GM13976 (cell line): ENCODE measurements around the gene MKS1.

Source experiments
- DNase-seq: peaks from one replicate; pipeline ENCODE4 v3.0.0; 2012; ENCODE audit warnings: low spot score
- CTCF ChIP-seq: IDR thresholded peaks from 2 replicates; pipeline ENCODE4 v1.5.1; 2012; ENCODE audit warnings: borderline replicate concordance, mild to moderate bottlenecking; ENCODE audit not compliant: insufficient read depth; ENCODE audit errors: extremely low read depth, missing control alignments, control extremely low read depth
- in situ Hi-C: fragments of 300-500 bp; cut with MboI; formaldehyde crosslinking; loops from one replicate; pipeline ENCODE4 v1.12.0; 2022; ENCODE audit warnings: low sequenced_read_pairs, mixed read lengths, inconsistent platforms; ENCODE audit not compliant: unreplicated experiment

The MKS1 gene

GRCh38 chr17:58235821-58236220 lies 16.8 kb upstream of the MKS1 start:
- in situ Hi-C loops = no loop called here
- no peak for DNase-seq
- TF ChIP-seq CTCF = no peak

DNA sequence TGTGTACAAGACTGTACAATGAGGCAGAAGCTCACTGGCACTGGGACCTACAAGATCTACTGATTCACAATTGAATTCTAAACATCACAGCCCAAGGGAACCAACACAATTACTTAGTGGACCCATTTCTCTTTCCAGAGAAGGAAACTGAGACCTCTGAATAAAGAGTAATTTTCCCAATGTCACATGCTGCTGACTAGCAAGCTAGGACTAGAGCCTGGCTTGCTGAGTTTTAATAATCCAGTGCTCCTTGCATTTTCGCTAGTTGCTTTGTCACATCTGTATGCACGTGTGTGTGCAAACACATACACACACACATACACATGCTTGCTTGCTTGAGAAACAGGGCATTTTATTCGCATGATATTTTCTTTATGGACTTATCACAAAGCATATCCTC lies 15.5 kb upstream of the MKS1 start:
- in situ Hi-C loops = no loop called here
- no peak for DNase-seq
- TF ChIP-seq CTCF = no peak

DNA sequence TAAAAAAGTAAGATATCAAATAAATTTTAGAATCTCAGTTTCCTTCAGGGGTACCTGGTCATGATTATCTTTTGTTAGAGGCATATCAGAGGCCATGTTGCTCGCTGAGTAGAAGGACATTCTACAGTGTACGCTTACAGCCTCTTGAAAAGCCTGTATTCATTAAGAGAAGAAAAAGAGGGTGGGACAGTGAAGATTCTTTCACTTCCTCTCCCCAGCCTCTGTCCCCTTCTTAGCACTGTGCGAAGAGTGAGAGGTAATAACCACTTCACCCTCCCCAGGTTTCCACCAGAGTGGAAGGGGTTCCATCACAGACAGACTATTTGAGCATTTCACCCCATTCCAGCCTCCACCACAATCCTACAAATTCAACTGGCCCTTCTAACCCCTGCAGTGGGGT lies 14.5 kb upstream of the MKS1 start:
- in situ Hi-C loops = no loop called here
- no peak for TF ChIP-seq CTCF
- peak; percentile 59 for DNase-seq

DNA sequence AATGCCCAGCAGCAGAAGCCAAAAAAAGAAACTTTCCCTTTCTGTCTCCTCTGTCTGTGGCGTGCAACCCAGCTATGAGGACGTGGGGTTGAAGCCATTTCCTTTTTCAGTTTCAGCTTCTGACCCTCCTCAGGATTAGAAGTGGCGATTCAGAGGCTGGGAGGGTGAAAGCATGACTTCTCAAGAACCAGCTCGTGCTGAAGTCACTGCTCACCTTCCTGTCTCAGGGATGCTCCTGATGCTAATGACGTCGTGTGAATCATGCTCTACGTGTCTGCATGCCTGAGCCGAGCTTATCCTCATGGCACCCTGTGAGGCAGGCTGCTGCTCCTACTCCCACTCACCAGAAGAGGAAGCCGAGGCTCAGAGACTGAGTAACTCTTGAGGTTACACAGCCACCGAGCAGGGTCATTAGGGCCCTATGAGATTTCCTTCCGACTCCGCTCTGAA lies 13.7 kb upstream of the MKS1 start:
- no peak for TF ChIP-seq CTCF

DNA sequence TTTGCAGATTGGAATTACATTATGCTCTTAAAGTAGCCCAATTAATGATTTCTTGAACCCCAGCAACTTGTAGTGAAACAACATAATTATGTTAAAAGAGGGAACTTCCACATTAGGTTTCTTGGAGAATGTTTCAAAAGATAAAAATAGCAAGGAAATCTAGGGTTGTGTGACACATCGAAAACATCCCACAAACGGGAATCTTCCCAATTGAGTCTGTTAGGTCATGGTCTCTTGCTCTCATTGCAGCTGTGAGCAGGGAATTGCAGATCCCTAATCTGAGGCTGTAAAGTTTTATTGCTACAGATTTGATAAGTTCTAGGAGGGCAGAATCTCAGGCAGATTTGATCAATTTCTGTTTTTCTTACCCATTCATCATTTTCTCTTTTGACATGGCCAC lies 12.6 kb upstream of the MKS1 start:
- in situ Hi-C loops = no loop called here
- TF ChIP-seq CTCF = no peak
- DNase-seq = no peak

More for the DNA sequence above, 13.7 kb upstream of the MKS1 start:
- in situ Hi-C loops = no loop called here
- DNase-seq = peak; percentile 63

DNA sequence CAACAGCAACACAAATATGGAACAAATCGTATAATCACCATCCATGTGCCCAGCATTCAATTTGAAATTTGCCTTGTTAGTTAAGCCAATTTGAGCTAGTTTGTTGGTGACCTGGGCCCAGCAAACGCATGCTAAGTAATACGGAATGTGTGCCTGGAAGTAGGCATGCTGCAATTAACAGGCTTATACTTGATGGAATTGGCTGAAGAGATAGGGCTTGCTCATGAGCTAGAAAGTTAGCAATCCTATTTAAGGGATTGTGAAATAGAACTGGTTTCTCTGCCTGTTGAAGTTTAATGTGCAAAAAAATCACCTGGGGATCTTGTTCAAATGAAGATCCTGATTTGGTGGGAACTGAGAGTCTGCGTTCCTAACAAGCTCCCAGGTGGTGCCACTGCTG lies 10.8 kb upstream of the MKS1 start:
- no peak for DNase-seq
- in situ Hi-C loops = no loop called here
- TF ChIP-seq CTCF = no peak

DNA sequence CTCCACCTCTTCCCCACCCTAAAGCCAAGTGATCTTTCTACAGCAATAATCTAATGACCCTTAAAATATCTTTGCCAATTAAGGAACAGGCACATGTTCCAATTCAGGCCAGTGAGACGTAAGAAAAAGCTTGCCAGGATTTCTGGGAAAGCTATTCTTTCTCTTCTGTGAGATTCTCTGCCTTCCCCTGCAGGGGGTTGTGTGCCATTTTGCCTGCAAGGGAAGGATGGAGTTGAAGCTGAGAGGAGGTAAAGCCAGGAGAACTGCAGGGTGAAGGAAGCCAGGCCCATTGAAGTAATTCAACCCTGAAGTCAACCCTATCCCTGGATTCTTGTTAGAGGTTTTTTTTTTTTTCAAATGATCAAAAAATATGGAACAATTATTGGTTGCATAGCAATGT lies 10.3 kb upstream of the MKS1 start:
- no peak for TF ChIP-seq CTCF
- in situ Hi-C loops = no loop called here
- no peak for DNase-seq
